Measurements from ENCODE around the gene MTHFR.
"Not testable (repeated sequence)": the region's sequence is repeated elsewhere in the genome, so short reads cannot be mapped to it uniquely, and the experiment has no call there.

The MTHFR gene

GRCh38 chr1:11833497-11833896 lies 27.7 kb upstream of the MTHFR start:
- no peak for DNase-seq (ENCODE audit: low read depth, low spot score)

GRCh38 chr1:11831945-11832725 lies 26.4 kb upstream of the MTHFR start:
- DNase-seq (ENCODE audit: low read depth, low spot score): no peak

GRCh38 chr1:11828511-11828910 lies 22.7 kb upstream of the MTHFR start:
- DNase-seq (ENCODE audit: low read depth, low spot score): no peak

GRCh38 chr1:11826946-11827345 lies 21.2 kb upstream of the MTHFR start:
- no peak for DNase-seq (ENCODE audit: low read depth, low spot score)

GRCh38 chr1:11825131-11825530 lies 19.4 kb upstream of the MTHFR start:
- DNase-seq (ENCODE audit: low read depth, low spot score): no peak

GRCh38 chr1:11823366-11824137 lies 17.8 kb upstream of the MTHFR start:
- DNase-seq (ENCODE audit: low read depth, low spot score): peak; percentile 79

GRCh38 chr1:11822091-11822490 lies 16.3 kb upstream of the MTHFR start:
- peak; percentile 19 for DNase-seq (ENCODE audit: low read depth, low spot score)

- DNase-seq (ENCODE audit: low read depth, low spot score): no peak
Measured at GRCh38 chr1:11817192-11817591, 11.4 kb upstream of the MTHFR start.

- no peak for DNase-seq (ENCODE audit: low read depth, low spot score)
Measured at GRCh38 chr1:11813021-11813420, 7.3 kb upstream of the MTHFR start.

GRCh38 chr1:11807133-11807532 lies 1.4 kb upstream of the MTHFR start:
- no peak for DNase-seq (ENCODE audit: low read depth, low spot score)

GRCh38 chr1:11806307-11806936 lies 658 bp upstream of the MTHFR start:
- peak; percentile 39 for DNase-seq (ENCODE audit: low read depth, low spot score)

- DNase-seq (ENCODE audit: low read depth, low spot score): peak; percentile 60
Measured at GRCh38 chr1:11804666-11805421, 920 bp downstream of the MTHFR start.

- DNase-seq (ENCODE audit: low read depth, low spot score): not testable (repeated sequence)
Measured at GRCh38 chr1:11803924-11804665, 1.7 kb downstream of the MTHFR start.

- peak; percentile 95 for DNase-seq (ENCODE audit: low read depth, low spot score)
Measured at GRCh38 chr1:11802973-11803885, 2.5 kb downstream of the MTHFR start.

GRCh38 chr1:11802616-11802972 lies 3.2 kb downstream of the MTHFR start:
- DNase-seq (ENCODE audit: low read depth, low spot score): peak; percentile 20

GRCh38 chr1:11800756-11801433 lies 4.9 kb downstream of the MTHFR start:
- no peak for DNase-seq (ENCODE audit: low read depth, low spot score)

GRCh38 chr1:11800391-11800755 lies 5.4 kb downstream of the MTHFR start:
- DNase-seq (ENCODE audit: low read depth, low spot score): no peak

GRCh38 chr1:11799896-11800295 lies 5.9 kb downstream of the MTHFR start:
- no peak for DNase-seq (ENCODE audit: low read depth, low spot score)

GRCh38 chr1:11799099-11799498 lies 6.7 kb downstream of the MTHFR start:
- no peak for DNase-seq (ENCODE audit: low read depth, low spot score)

Measured in astrocyte of the hippocampus (primary cell).